ENCODE measurements around the gene TMEM164.
"Not testable (repeated sequence)": the region's sequence is repeated elsewhere in the genome, so short reads cannot be mapped to it uniquely, and the experiment has no call there.

TMEM164 gene

GRCh38 chrX:110002300-110003166 lies at the start of gene TMEM164:
Gene TMEM164 (plus strand): TSS chrX:110003114. CDS start chrX:110003775, 661 bp downstream.
- no peaks in the 10 kb centered on the region for H3K9me3 Mint-ChIP-seq
- DNase-seq: peak; percentile 73 to 82
- peak within 1 kb of the TSS; percentile 93 to 97 for H3K4me3 Mint-ChIP-seq
- peaks cover 48% of the 10 kb centered on the region for H3K4me1 Mint-ChIP-seq
- peak; percentile 82 for ATAC-seq
- no peaks in the 10 kb centered on the region for H3K27me3 Mint-ChIP-seq
- H3K27ac Mint-ChIP-seq: peak within 1 kb of the TSS; percentile 89 to 97

- H3K4me1 Mint-ChIP-seq: peaks cover 20% of the 10 kb centered on the region
Observed at GRCh38 chrX:109954333-109954732, 48.6 kb upstream of the TMEM164 start.

GRCh38 chrX:109954955-109955354 lies 48.0 kb upstream of the TMEM164 start:
- no peaks in the 10 kb centered on the region for H3K27me3 Mint-ChIP-seq
- no peak for DNase-seq
- H3K4me3 Mint-ChIP-seq: no peak overlapping the region
- ATAC-seq: no peak
- H3K27ac Mint-ChIP-seq: no peak overlapping the region
- peaks cover 25% of the 10 kb centered on the region for H3K4me1 Mint-ChIP-seq
- H3K9me3 Mint-ChIP-seq: no peaks in the 10 kb centered on the region

More at GRCh38 chrX:109954333-109954732, 48.6 kb upstream of the TMEM164 start:
- no peak overlapping the region for H3K4me3 Mint-ChIP-seq
- ATAC-seq (no peak), DNase-seq (no peak)
- H3K9me3 Mint-ChIP-seq: no peaks in the 10 kb centered on the region
- H3K27me3 Mint-ChIP-seq: no peaks in the 10 kb centered on the region
- H3K27ac Mint-ChIP-seq: no peak overlapping the region

- Mint-ChIP-seq H3K27me3 (no peaks in the 10 kb centered on the region), H3K9me3 (no peaks in the 10 kb centered on the region), H3K4me3 (no peak overlapping the region), H3K4me1 (peaks cover 26% of the 10 kb centered on the region), H3K27ac (no peak overlapping the region)
- ATAC-seq (no peak), DNase-seq (no peak)
Observed at GRCh38 chrX:109958266-109958665, 44.6 kb upstream of the TMEM164 start.

- Mint-ChIP-seq H3K9me3 (no peaks in the 10 kb centered on the region), H3K27ac (peak overlapping the region in 1 of 2 donors; percentile 69), H3K4me1 (peaks cover 21% of the 10 kb centered on the region), H3K27me3 (no peaks in the 10 kb centered on the region), H3K4me3 (no peak overlapping the region)
- DNase-seq (peak in 1 of 2 donors; percentile 8), ATAC-seq (peak; percentile 64)
Observed at GRCh38 chrX:109959356-109959871, 43.5 kb upstream of the TMEM164 start.

- Mint-ChIP-seq H3K27ac (no peak overlapping the region), H3K4me3 (no peak overlapping the region), H3K9me3 (no peaks in the 10 kb centered on the region), H3K27me3 (no peaks in the 10 kb centered on the region), H3K4me1 (peaks cover 6% of the 10 kb centered on the region)
- ATAC-seq (no peak), DNase-seq (no peak)
Observed at GRCh38 chrX:109964390-109964789, 38.5 kb upstream of the TMEM164 start.

GRCh38 chrX:109966246-109966645 lies 36.7 kb upstream of the TMEM164 start:
- Mint-ChIP-seq H3K27me3 (no peaks in the 10 kb centered on the region), H3K4me3 (no peak overlapping the region), H3K9me3 (no peaks in the 10 kb centered on the region), H3K4me1 (no peaks in the 10 kb centered on the region), H3K27ac (no peak overlapping the region)
- ATAC-seq (no peak), DNase-seq (no peak)

GRCh38 chrX:109967156-109967555 lies 35.8 kb upstream of the TMEM164 start:
- DNase-seq: no peak
- Mint-ChIP-seq H3K9me3 (no peaks in the 10 kb centered on the region), H3K27ac (no peak overlapping the region), H3K4me1 (no peaks in the 10 kb centered on the region), H3K4me3 (no peak overlapping the region), H3K27me3 (no peaks in the 10 kb centered on the region)
- ATAC-seq: no peak

GRCh38 chrX:109970841-109971240 lies 32.1 kb upstream of the TMEM164 start:
- peaks cover 14% of the 10 kb centered on the region for H3K4me1 Mint-ChIP-seq
- H3K4me3 Mint-ChIP-seq, H3K27ac Mint-ChIP-seq, H3K27me3 Mint-ChIP-seq, ATAC-seq, DNase-seq, H3K9me3 Mint-ChIP-seq: not testable (repeated sequence)

- DNase-seq (no peak), ATAC-seq (peak; percentile 60)
- no peaks in the 10 kb centered on the region for H3K9me3 Mint-ChIP-seq
- H3K4me3 Mint-ChIP-seq: no peak overlapping the region
- H3K4me1 Mint-ChIP-seq: peaks cover 18% of the 10 kb centered on the region
- peak overlapping the region in 1 of 2 donors; percentile 28 for H3K27ac Mint-ChIP-seq
- peaks cover 9% of the 10 kb centered on the region for H3K27me3 Mint-ChIP-seq
Observed at GRCh38 chrX:109974906-109975655, 27.8 kb upstream of the TMEM164 start.

- H3K27ac Mint-ChIP-seq, H3K4me1 Mint-ChIP-seq, DNase-seq, H3K27me3 Mint-ChIP-seq, H3K4me3 Mint-ChIP-seq, ATAC-seq, H3K9me3 Mint-ChIP-seq: not testable (repeated sequence)
Observed at GRCh38 chrX:109985210-109985609, 17.7 kb upstream of the TMEM164 start.

- Mint-ChIP-seq H3K4me3 (no peak overlapping the region), H3K9me3 (no peaks in the 10 kb centered on the region), H3K27ac (peak overlapping the region in 1 of 2 donors; percentile 59), H3K27me3 (no peaks in the 10 kb centered on the region), H3K4me1 (peaks cover 13% of the 10 kb centered on the region)
- no peak for DNase-seq
- no peak for ATAC-seq
Observed at GRCh38 chrX:109987884-109988283, 15.0 kb upstream of the TMEM164 start.

GRCh38 chrX:109990582-109991276 lies 12.2 kb upstream of the TMEM164 start:
- no peaks in the 10 kb centered on the region for H3K27me3 Mint-ChIP-seq
- ATAC-seq (peak; percentile 52), DNase-seq (no peak)
- H3K27ac Mint-ChIP-seq: peak overlapping the region in 1 of 2 donors; percentile 74
- peak overlapping the region in 1 of 2 donors; percentile 13 for H3K4me3 Mint-ChIP-seq
- peaks cover 13% of the 10 kb centered on the region for H3K4me1 Mint-ChIP-seq
- no peaks in the 10 kb centered on the region for H3K9me3 Mint-ChIP-seq

GRCh38 chrX:109992203-109992602 lies 10.7 kb upstream of the TMEM164 start:
- H3K27ac Mint-ChIP-seq: no peak overlapping the region
- H3K9me3 Mint-ChIP-seq: no peaks in the 10 kb centered on the region
- no peaks in the 10 kb centered on the region for H3K27me3 Mint-ChIP-seq
- H3K4me1 Mint-ChIP-seq: peaks cover 13% of the 10 kb centered on the region
- no peak overlapping the region for H3K4me3 Mint-ChIP-seq
- DNase-seq (no peak), ATAC-seq (no peak)

- DNase-seq (no peak), ATAC-seq (no peak)
- Mint-ChIP-seq H3K4me1 (peaks cover 8% of the 10 kb centered on the region), H3K27ac (no peak overlapping the region), H3K4me3 (no peak overlapping the region), H3K27me3 (no peaks in the 10 kb centered on the region), H3K9me3 (no peaks in the 10 kb centered on the region)
Observed at GRCh38 chrX:109995155-109995554, 7.8 kb upstream of the TMEM164 start.

Measured in stimulated activated naive CD8-positive, alpha-beta T cell treated with anti-CD3 and anti-CD28 coated beads, Interleukin-15, amount 100 ng/mL, for 72 hours (primary cell).